ENCODE measurements around the gene KLHDC7A. TPM values are rescaled to one million over a fixed set of nuclear protein-coding genes. Genes with fewer than 3 reads are reported as not detected.

Gene KLHDC7A
- polyA plus RNA-seq, 3 donors = not detected

DNA sequence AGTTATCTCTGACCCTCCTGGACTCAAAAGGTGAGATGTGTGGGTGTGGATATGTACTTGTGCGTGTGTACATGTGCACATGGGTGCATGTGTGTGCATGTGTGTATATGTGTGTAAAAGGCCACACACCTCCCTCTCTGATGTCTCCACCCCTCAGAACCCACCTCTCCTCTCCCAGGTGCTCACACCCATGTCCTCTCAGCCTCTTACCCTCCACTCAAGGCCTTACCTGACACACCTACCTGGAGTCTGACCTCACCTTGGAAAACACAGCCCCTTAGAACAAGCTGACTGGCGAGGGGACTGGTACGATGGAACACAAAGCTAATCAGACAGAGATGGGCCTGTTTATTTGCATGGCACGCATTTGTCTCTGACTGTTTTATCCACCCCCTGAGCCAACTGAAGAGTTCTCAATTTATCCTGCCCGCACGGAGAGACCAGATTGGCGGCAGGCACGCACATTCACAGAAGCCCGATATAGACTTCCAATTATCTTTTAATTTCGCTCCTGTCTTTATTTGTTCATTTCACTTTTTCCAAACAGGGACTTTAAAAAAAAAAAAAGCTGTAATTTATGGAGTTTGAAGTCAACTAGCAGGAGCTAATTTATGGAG is 6.1 kb upstream of the KLHDC7A start:
- no peaks in the 10 kb centered on the region for H3K36me3 ChIP-seq (replicated peaks in 1 of 2; ENCODE audit: control insufficient read depth in 1 of 2, insufficient read depth in 2 of 2, low read length in 2 of 2)
- Mint-ChIP-seq H3K27ac (no peak overlapping the region), H3K9me3 (peaks cover 0 to 2% (median 0%) of the 10 kb centered on the region in 7 donors), H3K4me3 (no peak overlapping the region), H3K36me3 (no peaks in the 10 kb centered on the region), H3K27me3 (ENCODE audit: low read depth in 3 of 3) (peaks cover 2 to 6% (median 5%) of the 10 kb centered on the region in 3 donors), H3K4me1 (no peaks in the 10 kb centered on the region)
- H2AFZ ChIP-seq (ENCODE audit: insufficient read depth, low read depth, low read length, poor library complexity, severe bottlenecking) = no peak overlapping the region
- H3K4me1 ChIP-seq (ENCODE audit: control insufficient read depth in 1 of 2, insufficient read depth in 2 of 2, low read length in 2 of 2) = no peaks in the 10 kb centered on the region
- H3K9ac ChIP-seq (ENCODE audit: insufficient read depth, low read length, poor library complexity, severe bottlenecking) = no peak overlapping the region
- intact Hi-C loops (cut with micrococcal nuclease) = no loop called here
- no peak overlapping the region for H3K4me2 ChIP-seq (replicated peaks; ENCODE audit: extremely low read depth, low read length, poor library complexity, severe bottlenecking)
- no peak overlapping the region for H3K4me3 ChIP-seq (replicated peaks in 1 of 3; ENCODE audit: low read depth in 2 of 3, low read length in 3 of 3)
- H3K27me3 ChIP-seq (ENCODE audit: control insufficient read depth in 2 of 2, insufficient read depth in 2 of 2, low read length in 2 of 2) = no peaks in the 10 kb centered on the region
- no peaks in the 10 kb centered on the region for H3K79me2 ChIP-seq (ENCODE audit: insufficient read depth, low read length)
- no peak overlapping the region for H3K27ac ChIP-seq (ENCODE audit: low read depth in 1 of 2, low read length in 2 of 2)
- TF ChIP-seq, protein P1, sequence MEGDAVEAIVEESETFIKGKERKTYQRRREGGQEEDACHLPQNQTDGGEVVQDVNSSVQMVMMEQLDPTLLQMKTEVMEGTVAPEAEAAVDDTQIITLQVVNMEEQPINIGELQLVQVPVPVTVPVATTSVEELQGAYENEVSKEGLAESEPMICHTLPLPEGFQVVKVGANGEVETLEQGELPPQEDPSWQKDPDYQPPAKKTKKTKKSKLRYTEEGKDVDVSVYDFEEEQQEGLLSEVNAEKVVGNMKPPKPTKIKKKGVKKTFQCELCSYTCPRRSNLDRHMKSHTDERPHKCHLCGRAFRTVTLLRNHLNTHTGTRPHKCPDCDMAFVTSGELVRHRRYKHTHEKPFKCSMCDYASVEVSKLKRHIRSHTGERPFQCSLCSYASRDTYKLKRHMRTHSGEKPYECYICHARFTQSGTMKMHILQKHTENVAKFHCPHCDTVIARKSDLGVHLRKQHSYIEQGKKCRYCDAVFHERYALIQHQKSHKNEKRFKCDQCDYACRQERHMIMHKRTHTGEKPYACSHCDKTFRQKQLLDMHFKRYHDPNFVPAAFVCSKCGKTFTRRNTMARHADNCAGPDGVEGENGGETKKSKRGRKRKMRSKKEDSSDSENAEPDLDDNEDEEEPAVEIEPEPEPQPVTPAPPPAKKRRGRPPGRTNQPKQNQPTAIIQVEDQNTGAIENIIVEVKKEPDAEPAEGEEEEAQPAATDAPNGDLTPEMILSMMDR (IDR thresholded peaks at IDR 0.05) = no peak
- DNase-seq = no peak
- H4K20me1 ChIP-seq (ENCODE audit: insufficient read depth, low read length) = no peaks in the 10 kb centered on the region
- 92% methylated on average over 5 of the region's 10 CpGs for WGBS (ENCODE audit: insufficient coverage)
- no peaks in the 10 kb centered on the region for H3K9me3 ChIP-seq (replicated peaks in 1 of 2; ENCODE audit: control insufficient read depth in 1 of 2, insufficient read depth in 1 of 2, low read length in 2 of 2)

DNA sequence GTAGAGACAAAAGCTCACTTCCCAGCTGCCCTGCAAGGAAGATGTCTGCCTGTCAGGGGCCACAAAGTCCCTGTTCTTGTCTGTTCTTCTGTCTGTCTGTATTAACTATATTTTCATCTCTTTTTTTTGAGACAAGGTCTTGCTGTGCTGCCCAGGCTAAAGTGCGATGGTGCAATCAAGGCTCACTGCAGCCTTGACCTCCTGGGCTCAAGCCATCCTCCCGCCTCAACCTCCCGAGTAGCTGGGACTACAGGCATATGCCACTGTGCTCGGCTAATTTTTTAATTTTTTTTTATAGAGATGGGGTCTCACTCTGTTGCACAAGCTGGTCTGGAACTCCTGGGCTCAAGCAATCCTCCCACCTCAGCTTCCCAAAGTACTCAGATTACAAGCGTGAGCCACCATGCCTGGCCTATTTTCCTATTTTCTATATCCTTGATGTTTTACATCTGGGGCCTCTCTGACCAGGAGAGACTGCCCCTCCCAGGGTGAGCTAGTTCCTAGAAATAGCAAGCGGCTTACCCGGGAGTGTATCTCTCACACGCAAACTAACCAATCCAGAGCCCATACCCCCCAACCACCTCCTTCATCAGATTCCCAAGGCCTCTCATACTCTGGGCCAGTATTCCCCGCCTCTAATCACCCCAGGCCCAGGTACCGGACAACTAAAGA is 5.4 kb upstream of the KLHDC7A start:
- Histone ChIP-seq H3K79me2 (ENCODE audit: insufficient read depth, low read length) (no peaks in the 10 kb centered on the region), H2AFZ (ENCODE audit: insufficient read depth, low read depth, low read length, poor library complexity, severe bottlenecking) (no peak overlapping the region), H4K20me1 (ENCODE audit: insufficient read depth, low read length) (no peaks in the 10 kb centered on the region), H3K4me1 (ENCODE audit: control insufficient read depth in 1 of 2, insufficient read depth in 2 of 2, low read length in 2 of 2) (no peaks in the 10 kb centered on the region), H3K27me3 (ENCODE audit: control insufficient read depth in 2 of 2, insufficient read depth in 2 of 2, low read length in 2 of 2) (no peaks in the 10 kb centered on the region), H3K36me3 (replicated peaks in 1 of 2; ENCODE audit: control insufficient read depth in 1 of 2, insufficient read depth in 2 of 2, low read length in 2 of 2) (no peaks in the 10 kb centered on the region), H3K9ac (ENCODE audit: insufficient read depth, low read length, poor library complexity, severe bottlenecking) (no peak overlapping the region), H3K4me3 (replicated peaks in 1 of 3; ENCODE audit: low read depth in 2 of 3, low read length in 3 of 3) (no peak overlapping the region), H3K27ac (ENCODE audit: low read depth in 1 of 2, low read length in 2 of 2) (no peak overlapping the region), H3K9me3 (replicated peaks in 1 of 2; ENCODE audit: control insufficient read depth in 1 of 2, insufficient read depth in 1 of 2, low read length in 2 of 2) (no peaks in the 10 kb centered on the region), H3K4me2 (replicated peaks; ENCODE audit: extremely low read depth, low read length, poor library complexity, severe bottlenecking) (no peak overlapping the region)
- H3K27ac Mint-ChIP-seq = no peak overlapping the region
- no peaks in the 10 kb centered on the region for H3K4me1 Mint-ChIP-seq
- H3K36me3 Mint-ChIP-seq = no peaks in the 10 kb centered on the region
- DNase-seq = no peak
- H3K9me3 Mint-ChIP-seq = peaks cover 0 to 2% (median 0%) of the 10 kb centered on the region in 7 donors
- H3K4me3 Mint-ChIP-seq = no peak overlapping the region
- intact Hi-C loops (cut with micrococcal nuclease) = no loop called here
- TF ChIP-seq, protein P1 (IDR thresholded peaks at IDR 0.05) = no peak
- H3K27me3 Mint-ChIP-seq (ENCODE audit: low read depth in 3 of 3) = peaks cover 2 to 6% (median 3%) of the 10 kb centered on the region in 3 donors
- WGBS (ENCODE audit: insufficient coverage) = 75% methylated on average over 9 of the region's 10 CpGs
